UCSD-AML1 (cell line): ENCODE results near the gene TMEM121.
"Not testable (repeated sequence)": the region's sequence is repeated elsewhere in the genome, so short reads cannot be mapped to it uniquely, and the experiment has no call there.

Experiments
- DNase-seq: peaks from one replicate; lab custom pipeline; 2025; ENCODE audit not compliant: unreplicated experiment; lab: John Stamatoyannopoulos, UW

TMEM121 gene

GRCh38 chr14:105567164-105568103 lies 41.1 kb downstream of the TMEM121 start:
- not testable (repeated sequence) for DNase-seq

DNA sequence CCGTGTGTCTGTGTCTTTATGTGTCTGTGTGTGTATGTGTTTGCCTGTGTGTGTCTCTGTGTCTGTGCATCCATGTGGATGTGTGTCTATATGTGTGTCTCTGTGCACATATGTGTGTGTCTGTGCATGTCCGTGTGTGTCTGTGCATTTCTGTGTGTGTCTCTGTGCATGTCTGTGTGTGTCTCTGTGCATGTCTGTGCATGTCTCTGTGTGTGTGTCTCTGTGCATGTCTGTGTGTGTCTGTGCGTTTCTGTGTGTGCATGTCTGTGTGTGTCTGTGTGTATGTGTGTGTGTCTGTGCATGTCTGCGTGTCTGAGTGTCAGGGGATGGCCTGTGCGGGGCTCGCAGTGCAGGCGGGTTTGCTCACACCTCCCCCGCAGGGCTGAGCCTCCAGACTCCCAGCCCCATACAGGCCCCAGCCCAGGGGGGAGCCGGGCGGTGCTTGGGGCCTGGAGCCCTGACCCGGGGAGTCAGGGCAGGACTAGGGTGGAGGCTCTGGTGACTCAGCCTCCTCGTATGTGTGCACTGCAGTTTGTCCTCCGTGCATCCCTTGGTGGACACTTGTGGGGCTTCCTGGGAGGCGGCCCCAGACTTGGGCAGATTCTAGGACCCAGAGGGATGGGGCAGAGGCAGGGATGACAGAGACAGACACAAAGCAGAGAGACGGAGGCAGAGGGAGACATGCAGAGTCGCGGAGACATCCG lies 41.9 kb downstream of the TMEM121 start:
- DNase-seq, result not testable (repeated sequence)

DNA sequence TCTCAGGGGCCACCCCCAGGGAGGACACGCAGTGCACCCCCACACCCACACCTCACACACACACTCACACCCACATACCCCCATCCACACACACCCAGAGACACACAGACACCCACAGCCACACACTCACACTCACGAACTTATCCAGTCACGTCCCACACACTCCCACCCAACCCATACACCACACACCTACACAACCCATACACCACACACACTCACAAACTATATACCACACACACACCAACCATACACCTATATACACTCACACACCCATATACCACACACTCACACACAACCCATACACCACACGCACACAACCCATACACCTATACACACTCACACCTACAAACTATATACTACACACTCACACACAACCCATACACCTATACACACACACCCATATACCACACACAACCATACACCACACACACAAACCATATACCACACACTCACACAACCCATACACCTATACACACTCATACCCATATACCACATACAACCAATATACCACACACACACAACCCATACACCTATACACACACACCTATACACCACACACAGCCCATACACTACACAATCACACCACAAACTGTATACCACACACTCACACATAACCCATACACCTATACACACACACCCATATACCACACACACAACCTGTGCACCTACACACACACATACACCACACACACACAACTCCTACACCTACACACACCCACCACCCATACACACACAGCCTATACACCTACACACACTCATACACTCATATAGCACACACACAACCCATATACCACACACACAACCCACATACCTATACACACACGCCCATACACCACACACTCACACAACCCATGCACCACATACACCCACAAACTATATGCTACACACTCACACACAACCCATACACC lies 42.7 kb downstream of the TMEM121 start:
- no peak for DNase-seq

- DNase-seq, result no peak
Observed at GRCh38 chr14:105570482-105570881, 44.1 kb downstream of the TMEM121 start.

GRCh38 chr14:105571181-105571951 lies 45.0 kb downstream of the TMEM121 start:
- not testable (repeated sequence) for DNase-seq

DNA sequence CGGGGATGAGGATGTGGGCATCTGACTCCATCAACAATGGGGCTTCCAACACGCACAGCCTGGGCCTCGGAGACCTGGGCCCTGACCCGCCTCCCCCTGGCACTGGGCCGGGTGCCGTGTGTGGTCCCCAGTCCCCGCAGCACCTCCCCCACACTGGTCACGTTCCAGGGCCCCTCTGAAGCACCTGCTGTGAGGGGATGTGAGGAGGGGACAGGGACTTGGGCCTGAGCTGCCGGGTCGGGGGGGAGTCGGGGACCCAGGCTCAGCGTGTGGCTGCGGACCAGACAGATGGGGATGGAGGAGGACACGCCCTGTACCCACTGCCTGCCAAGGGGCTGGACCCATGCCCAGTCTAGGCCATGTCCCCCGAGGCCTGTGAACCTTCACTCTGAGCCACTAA lies 45.7 kb downstream of the TMEM121 start:
- DNase-seq, result not testable (repeated sequence)

- not testable (repeated sequence) for DNase-seq
Observed at GRCh38 chr14:105573841-105574240, 47.5 kb downstream of the TMEM121 start.

GRCh38 chr14:105574411-105574810 lies 48.0 kb downstream of the TMEM121 start:
- not testable (repeated sequence) for DNase-seq

DNA sequence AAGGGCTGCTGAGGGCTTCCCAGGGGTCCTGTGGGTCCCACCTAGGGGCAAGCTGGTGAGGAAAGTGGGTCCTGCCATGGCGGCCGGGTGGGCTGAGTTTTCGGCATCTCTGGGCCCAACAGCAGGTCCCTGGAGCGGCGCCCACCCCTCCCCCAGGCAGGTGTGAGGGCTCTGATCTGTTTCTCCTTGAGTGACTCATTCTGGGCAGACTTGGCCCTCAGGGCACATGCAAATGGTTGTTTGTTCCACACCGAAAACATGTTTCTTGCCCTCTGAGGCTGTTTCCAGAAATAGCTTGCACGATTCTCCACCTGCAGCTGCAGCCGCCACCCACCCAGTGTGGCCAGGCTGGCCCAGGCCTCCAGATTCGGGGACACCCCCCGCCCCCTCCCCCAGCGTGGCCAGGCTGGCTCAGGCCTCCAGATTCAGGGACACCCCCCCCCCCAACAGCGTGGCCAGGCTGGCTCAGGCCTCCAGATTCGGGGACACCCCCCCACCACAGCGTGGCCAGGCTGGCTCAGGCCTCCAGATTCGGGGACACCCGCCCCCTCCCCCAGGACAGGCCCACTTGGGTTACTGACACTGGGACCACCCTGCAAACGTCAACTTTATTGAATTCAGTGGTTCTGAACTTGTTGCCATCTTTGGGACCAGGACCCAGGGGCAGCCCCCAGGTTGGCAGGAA lies 48.8 kb downstream of the TMEM121 start:
- DNase-seq, result not testable (repeated sequence)

GRCh38 chr14:105576525-105577088 lies 50.2 kb downstream of the TMEM121 start:
- DNase-seq, result no peak

DNA sequence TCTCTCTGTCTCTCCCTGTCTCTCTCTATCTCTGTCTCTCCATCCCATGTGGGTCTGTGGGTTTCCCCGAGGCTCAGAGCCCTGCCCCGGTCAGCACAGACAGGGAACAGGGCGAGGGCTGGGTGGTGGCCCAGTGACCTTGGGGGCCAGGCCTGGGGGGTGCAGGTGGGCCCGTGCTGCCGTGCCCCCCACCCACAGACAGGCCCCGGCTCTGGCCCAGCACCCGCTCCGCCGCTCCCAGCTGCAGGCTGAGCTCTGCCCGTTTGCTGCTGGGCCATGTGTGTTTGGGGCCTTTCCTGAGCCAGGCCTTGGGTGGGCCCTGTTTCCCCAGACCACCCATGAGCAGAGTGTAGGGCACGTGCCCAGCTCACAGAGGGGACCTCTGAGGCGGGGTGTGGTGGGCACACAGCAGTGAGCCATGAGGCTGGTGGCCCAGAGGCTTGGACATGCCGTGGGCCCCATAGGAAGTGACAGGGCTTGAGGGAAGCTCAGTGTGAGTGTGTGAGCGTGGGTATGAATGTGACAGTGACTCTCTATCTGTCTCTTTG lies 51.0 kb downstream of the TMEM121 start:
- DNase-seq, result no peak

DNA sequence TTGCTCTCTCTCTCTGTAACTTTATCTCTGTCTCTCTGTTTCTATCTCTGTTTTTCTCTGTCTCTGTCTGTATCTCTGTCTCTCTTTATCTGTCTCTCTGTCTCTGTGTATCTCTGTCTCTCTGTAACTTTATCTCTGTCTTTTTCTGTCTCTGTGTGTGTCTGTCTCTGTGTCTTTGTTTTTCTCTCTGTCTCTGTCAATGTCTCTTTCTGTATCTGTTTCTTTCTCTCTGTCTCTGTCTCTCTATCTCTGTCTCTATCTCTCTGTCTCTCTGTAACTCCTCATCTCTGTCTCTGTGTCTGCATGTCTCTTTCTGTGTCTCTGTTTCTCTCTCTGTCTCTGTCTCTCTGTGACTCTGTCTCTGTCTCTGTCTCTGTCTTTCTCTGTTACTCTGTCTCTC lies 51.7 kb downstream of the TMEM121 start:
- no peak for DNase-seq

GRCh38 chr14:105579221-105579620 lies 52.8 kb downstream of the TMEM121 start:
- DNase-seq, result not testable (repeated sequence)
